GM12864 (cell line): ENCODE measurements around the gene IFI27L1.
"Not testable (repeated sequence)": the region's sequence is repeated elsewhere in the genome, so short reads cannot be mapped to it uniquely, and the experiment has no call there.

Source experiments
- DNase-seq: peaks from one replicate; pipeline ENCODE4 v3.0.0-alpha.2; 2011; ENCODE audit warnings: low read depth
- H3K4me3 ChIP-seq: 2 replicates; pipeline ENCODE4 v1.5.1; 2011; ENCODE audit warnings: mild to moderate bottlenecking, low read depth, low read length, control low read depth
- CTCF ChIP-seq: IDR thresholded peaks from 2 replicates; pipeline ENCODE4 v1.5.1; 2011; ENCODE audit warnings: low read depth, mild to moderate bottlenecking, moderate library complexity, low read length, control low read depth, inconsistent platforms; ENCODE audit errors: missing control alignments

IFI27L1 gene

GRCh38 chr14:94062344-94062940 is 18.7 kb upstream of the IFI27L1 start:
- no peak for TF ChIP-seq CTCF
- H3K4me3 ChIP-seq: no peak overlapping the region
- DNase-seq: no peak

- TF ChIP-seq CTCF: no peak
- H3K4me3 ChIP-seq: no peak overlapping the region
- no peak for DNase-seq
Measured at GRCh38 chr14:94066089-94066676, 14.9 kb upstream of the IFI27L1 start.

- H3K4me3 ChIP-seq, DNase-seq: not testable (repeated sequence)
Measured at GRCh38 chr14:94072076-94072475, 9.0 kb upstream of the IFI27L1 start.

- no peak for TF ChIP-seq CTCF
- no peak for DNase-seq
- H3K4me3 ChIP-seq: no peak overlapping the region
Measured at GRCh38 chr14:94074534-94074933, 6.6 kb upstream of the IFI27L1 start.

GRCh38 chr14:94075008-94075407 is 6.1 kb upstream of the IFI27L1 start:
- DNase-seq: no peak
- no peak for TF ChIP-seq CTCF
- no peak overlapping the region for H3K4me3 ChIP-seq

- TF ChIP-seq CTCF: no peak
- H3K4me3 ChIP-seq: no peak overlapping the region
- DNase-seq: no peak
Measured at GRCh38 chr14:94077111-94077821, 3.8 kb upstream of the IFI27L1 start.

GRCh38 chr14:94077823-94078222 is 3.3 kb upstream of the IFI27L1 start:
- TF ChIP-seq CTCF: no peak
- H3K4me3 ChIP-seq: no peak overlapping the region
- DNase-seq: no peak
